Esophagus muscularis mucosa (tissue), 4 donors: ENCODE measurements around the gene SLC44A4.

Source experiments
- CTCF ChIP-seq, 3 experiments: fragments of 200-600 bp in 2 of 3; fragments of 450-650 bp in 1 of 3; sonication (generic) in 2 of 3; IDR thresholded peaks; one replicate each; pipeline ENCODE4 v1.5.1; 2017 to 2019; ENCODE audit warnings: antibody characterized with exemption in 3 of 3, mild to moderate bottlenecking in 2 of 3, moderate library complexity in 1 of 3
- EP300 ChIP-seq: sonication (generic); formaldehyde crosslinking; IDR thresholded peaks from one replicate; pipeline ENCODE4 v1.6.1; 2017; ENCODE audit warnings: antibody characterized with exemption
- POLR2AphosphoS5 ChIP-seq, 2 donors: sonication (generic); formaldehyde crosslinking; IDR thresholded peaks; one replicate each; pipeline ENCODE4 v1.6.1; 2017; ENCODE audit warnings: antibody characterized with exemption in 2 of 2

GRCh38 chr6:31896856-31897611, 18.2 kb upstream of the SLC44A4 start:
- no peak for TF ChIP-seq CTCF (IDR thresholded peaks at IDR 0.05)
- TF ChIP-seq POLR2AphosphoS5 (IDR thresholded peaks at IDR 0.05): no peak
- TF ChIP-seq EP300: no peak
